ENCODE results near the gene PTPRC. TPM values are rescaled to one million over a fixed set of nuclear protein-coding genes. Genes with fewer than 3 reads are reported as not detected.

Gene PTPRC
- 0.29 TPM in 1 of 2 replicates, not detected in the other for total RNA-seq

DNA sequence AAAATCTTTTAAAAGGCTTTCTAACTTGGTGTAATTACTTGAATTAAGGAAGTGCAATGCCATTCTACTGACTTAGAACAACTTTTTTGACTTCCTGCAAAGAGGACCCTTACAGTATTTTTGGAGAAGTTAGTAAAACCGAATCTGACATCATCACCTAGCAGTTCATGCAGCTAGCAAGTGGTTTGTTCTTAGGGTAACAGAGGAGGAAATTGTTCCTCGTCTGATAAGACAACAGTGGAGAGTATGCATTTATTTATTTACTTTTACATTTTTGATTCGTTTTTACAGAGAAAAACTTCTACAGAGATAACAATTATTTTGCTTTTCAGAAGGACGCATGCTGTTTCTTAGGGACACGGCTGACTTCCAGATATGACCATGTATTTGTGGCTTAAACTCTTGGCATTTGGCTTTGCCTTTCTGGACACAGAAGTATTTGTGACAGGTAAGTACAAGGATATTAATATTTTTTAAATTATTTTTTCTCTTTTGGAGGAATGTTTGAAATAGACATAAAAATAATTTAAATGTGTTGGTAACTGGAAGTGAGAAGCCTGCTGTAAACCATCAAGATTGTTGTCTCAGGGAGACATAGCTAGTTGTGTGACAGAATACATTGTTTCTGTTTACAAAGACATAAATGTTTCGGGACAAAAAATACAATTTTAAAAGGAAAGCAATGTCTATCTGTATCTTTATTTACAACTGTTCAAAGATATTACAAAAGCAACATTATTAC lies at the start of gene PTPRC:
PTPRC (plus strand) TSS at position 147 of the 742 bp plus-strand sequence; CDS start at position 376, 229 bp downstream.

Other genes with a start within 250 kb of the PTPRC start
- not detected in 2 replicates for gene ATP6V1G3, start 98.4 kb upstream of the PTPRC start, total RNA-seq

Measured in placental pericyte (primary cell).